ENCODE measurements around the gene KCTD5.

The KCTD5 gene

GRCh38 chr16:2752850-2753732 is 70.8 kb downstream of the KCTD5 start:
- peak; percentile 72 to 79 for DNase-seq

GRCh38 chr16:2753733-2754020 is 71.4 kb downstream of the KCTD5 start:
- peak; percentile 26 to 30 for DNase-seq

- DNase-seq: no peak
Observed at GRCh38 chr16:2755158-2755557, 72.8 kb downstream of the KCTD5 start.

GRCh38 chr16:2756288-2757015 is 74.1 kb downstream of the KCTD5 start:
- no peak for DNase-seq

GRCh38 chr16:2757344-2757743 is 75.0 kb downstream of the KCTD5 start:
- no peak for DNase-seq
